ENCODE measurements around the gene MAP4K4. TPM values are rescaled to one million over a fixed set of nuclear protein-coding genes. Genes with fewer than 3 reads are reported as not detected.

Gene MAP4K4
- total RNA-seq, 1 donor from 2014 or later, result 91.9 TPM

GRCh38 chr2:101881131-101881530 is 183.6 kb downstream of the MAP4K4 start:
- H3K4me3 ChIP-seq, result no peak overlapping the region
- H2AFZ ChIP-seq (replicated peaks), result no peak overlapping the region
- TF ChIP-seq EZH2 (IDR thresholded peaks at IDR 0.05) (no peak), CTCF (IDR thresholded peaks at IDR 0.05) (no peak), EZH2phosphoT487 (IDR thresholded peaks at IDR 0.05) (no peak)
- no peaks in the 10 kb centered on the region for H3K9me3 Mint-ChIP-seq
- no peaks in the 10 kb centered on the region for H3K79me2 ChIP-seq (ENCODE audit: low read depth)
- no peak overlapping the region for H3K4me3 Mint-ChIP-seq
- no peak for DNase-seq (ENCODE audit: low spot score)
- no peaks in the 10 kb centered on the region for H3K9me3 ChIP-seq (ENCODE audit: low read depth)
- H3K27me3 ChIP-seq, result no peaks in the 10 kb centered on the region
- no peak overlapping the region for H3K4me2 ChIP-seq
- peaks cover 44% of the 10 kb centered on the region for H3K36me3 Mint-ChIP-seq
- H3K9ac ChIP-seq, result no peak overlapping the region
- H3K4me1 ChIP-seq, result no peaks in the 10 kb centered on the region
- no peaks in the 10 kb centered on the region for H3K27me3 Mint-ChIP-seq (ENCODE audit: insufficient read depth, low read depth)
- peaks cover 8% of the 10 kb centered on the region for H3K36me3 ChIP-seq
- H3K27ac ChIP-seq, result no peak overlapping the region
- no peak overlapping the region for H3K27ac Mint-ChIP-seq
- no peaks in the 10 kb centered on the region for H3K4me1 Mint-ChIP-seq
- H3F3A ChIP-seq (ENCODE audit: low read depth), result no peaks in the 10 kb centered on the region
- H4K20me1 ChIP-seq (ENCODE audit: low read depth), result no peaks in the 10 kb centered on the region

DNA sequence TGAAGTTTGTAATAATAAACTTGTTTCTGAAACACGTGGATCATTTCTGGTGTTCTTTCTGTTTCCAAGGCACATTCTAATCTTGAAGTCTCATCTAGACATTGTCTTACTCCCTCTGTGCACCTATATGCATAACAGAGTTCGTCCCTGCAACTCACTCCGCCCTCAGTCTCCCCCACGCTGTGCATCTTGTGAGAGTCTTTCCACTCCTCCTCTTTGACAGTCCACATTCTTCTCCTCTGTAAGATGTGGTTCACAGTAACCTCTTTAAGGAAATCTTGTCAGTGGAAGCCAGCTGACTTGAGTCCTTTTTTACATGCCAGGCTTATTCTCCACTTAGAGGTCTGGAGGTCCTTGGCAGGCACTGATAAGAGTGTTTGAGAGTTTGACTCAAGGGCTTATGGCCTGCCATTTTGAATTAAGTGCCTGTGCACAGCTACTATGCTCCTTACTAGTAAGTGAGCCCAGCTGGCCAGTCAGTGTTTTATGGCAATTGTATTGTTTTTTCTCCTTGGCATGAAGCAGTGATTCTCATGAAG is 185.3 kb downstream of the MAP4K4 start:
- Histone ChIP-seq H3K9me3 (ENCODE audit: low read depth) (no peaks in the 10 kb centered on the region), H3K36me3 (peaks cover 8% of the 10 kb centered on the region), H3K79me2 (ENCODE audit: low read depth) (no peaks in the 10 kb centered on the region), H3K4me1 (no peaks in the 10 kb centered on the region), H3K9ac (no peak overlapping the region), H3K27ac (no peak overlapping the region), H4K20me1 (ENCODE audit: low read depth) (no peaks in the 10 kb centered on the region), H3K27me3 (no peaks in the 10 kb centered on the region), H3K4me3 (no peak overlapping the region), H2AFZ (replicated peaks) (no peak overlapping the region), H3K4me2 (no peak overlapping the region), H3F3A (ENCODE audit: low read depth) (no peaks in the 10 kb centered on the region)
- Mint-ChIP-seq H3K27ac (no peak overlapping the region), H3K27me3 (ENCODE audit: insufficient read depth, low read depth) (no peaks in the 10 kb centered on the region), H3K4me3 (no peak overlapping the region), H3K9me3 (no peaks in the 10 kb centered on the region), H3K36me3 (peaks cover 47% of the 10 kb centered on the region), H3K4me1 (no peaks in the 10 kb centered on the region)
- DNase-seq (ENCODE audit: low spot score), result no peak
- no peak for TF ChIP-seq CTCF (IDR thresholded peaks at IDR 0.05)

GRCh38 chr2:101883860-101884259 is 186.4 kb downstream of the MAP4K4 start:
- Mint-ChIP-seq H3K27ac (no peak overlapping the region), H3K4me3 (no peak overlapping the region), H3K27me3 (ENCODE audit: insufficient read depth, low read depth) (no peaks in the 10 kb centered on the region), H3K36me3 (peaks cover 54% of the 10 kb centered on the region), H3K9me3 (no peaks in the 10 kb centered on the region), H3K4me1 (no peaks in the 10 kb centered on the region)
- H3K79me2 ChIP-seq (ENCODE audit: low read depth), result no peaks in the 10 kb centered on the region
- no peaks in the 10 kb centered on the region for H4K20me1 ChIP-seq (ENCODE audit: low read depth)
- peak; percentile 54 for DNase-seq (ENCODE audit: low spot score)
- H2AFZ ChIP-seq (replicated peaks), result no peak overlapping the region
- H3F3A ChIP-seq (ENCODE audit: low read depth), result no peaks in the 10 kb centered on the region
- no peak overlapping the region for H3K4me3 ChIP-seq
- no peak overlapping the region for H3K27ac ChIP-seq
- H3K9ac ChIP-seq, result no peak overlapping the region
- H3K27me3 ChIP-seq, result no peaks in the 10 kb centered on the region
- no peak for TF ChIP-seq EZH2 (IDR thresholded peaks at IDR 0.05)
- TF ChIP-seq EZH2phosphoT487 (IDR thresholded peaks at IDR 0.05), result no peak
- TF ChIP-seq CTCF (IDR thresholded peaks at IDR 0.05), result peak; percentile 72
- H3K36me3 ChIP-seq, result peaks cover 4% of the 10 kb centered on the region
- no peaks in the 10 kb centered on the region for H3K9me3 ChIP-seq (ENCODE audit: low read depth)
- no peak overlapping the region for H3K4me2 ChIP-seq
- H3K4me1 ChIP-seq, result no peaks in the 10 kb centered on the region

All from neural progenitor cell (in vitro differentiated cells).